Duodenal mucosa (tissue), 2 donors: ENCODE measurements around the gene TRMT2A.

Experiments
- H3K27ac ChIP-seq: one replicate; pipeline ENCODE4 v1.7.0; 2013; ENCODE audit warnings: low read depth, low read length
- H3K27me3 ChIP-seq, 2 donors: one replicate each; pipeline ENCODE4 v1.7.0; 2013; ENCODE audit warnings: low read length in 2 of 2, control low read depth in 1 of 2; ENCODE audit not compliant: insufficient read depth in 2 of 2, control insufficient read depth in 1 of 2
- H3K36me3 ChIP-seq, 2 donors: one replicate each; pipeline ENCODE4 v1.7.0; 2013; ENCODE audit warnings: low read length in 2 of 2, control low read depth in 1 of 2; ENCODE audit not compliant: insufficient read depth in 2 of 2, control insufficient read depth in 1 of 2
- H3K4me1 ChIP-seq, 2 donors: one replicate each; pipeline ENCODE4 v1.7.0; 2013; ENCODE audit warnings: low read length in 2 of 2, control low read depth in 1 of 2; ENCODE audit not compliant: insufficient read depth in 2 of 2, control insufficient read depth in 1 of 2
- H3K4me3 ChIP-seq, 2 donors: one replicate each; pipeline ENCODE4 v1.7.0; 2013; ENCODE audit warnings: low read length in 2 of 2, low read depth in 1 of 2
- H3K9ac ChIP-seq, 2 donors: one replicate each; pipeline ENCODE4 v1.7.0; 2013; ENCODE audit warnings: low read length in 2 of 2, low read depth in 1 of 2
- H3K9me3 ChIP-seq, 2 donors: one replicate each; pipeline ENCODE4 v1.7.0; 2013; ENCODE audit warnings: low read length in 2 of 2, control low read depth in 1 of 2; ENCODE audit not compliant: control insufficient read depth in 1 of 2

The TRMT2A gene

GRCh38 chr22:20157430-20158183 lies 40.6 kb upstream of the TRMT2A start:
- Histone ChIP-seq H3K27ac (no peak overlapping the region), H3K9ac (no peak overlapping the region), H3K27me3 (no peaks in the 10 kb centered on the region), H3K4me1 (no peaks in the 10 kb centered on the region), H3K36me3 (no peaks in the 10 kb centered on the region), H3K9me3 (no peaks in the 10 kb centered on the region), H3K4me3 (no peak overlapping the region)

DNA sequence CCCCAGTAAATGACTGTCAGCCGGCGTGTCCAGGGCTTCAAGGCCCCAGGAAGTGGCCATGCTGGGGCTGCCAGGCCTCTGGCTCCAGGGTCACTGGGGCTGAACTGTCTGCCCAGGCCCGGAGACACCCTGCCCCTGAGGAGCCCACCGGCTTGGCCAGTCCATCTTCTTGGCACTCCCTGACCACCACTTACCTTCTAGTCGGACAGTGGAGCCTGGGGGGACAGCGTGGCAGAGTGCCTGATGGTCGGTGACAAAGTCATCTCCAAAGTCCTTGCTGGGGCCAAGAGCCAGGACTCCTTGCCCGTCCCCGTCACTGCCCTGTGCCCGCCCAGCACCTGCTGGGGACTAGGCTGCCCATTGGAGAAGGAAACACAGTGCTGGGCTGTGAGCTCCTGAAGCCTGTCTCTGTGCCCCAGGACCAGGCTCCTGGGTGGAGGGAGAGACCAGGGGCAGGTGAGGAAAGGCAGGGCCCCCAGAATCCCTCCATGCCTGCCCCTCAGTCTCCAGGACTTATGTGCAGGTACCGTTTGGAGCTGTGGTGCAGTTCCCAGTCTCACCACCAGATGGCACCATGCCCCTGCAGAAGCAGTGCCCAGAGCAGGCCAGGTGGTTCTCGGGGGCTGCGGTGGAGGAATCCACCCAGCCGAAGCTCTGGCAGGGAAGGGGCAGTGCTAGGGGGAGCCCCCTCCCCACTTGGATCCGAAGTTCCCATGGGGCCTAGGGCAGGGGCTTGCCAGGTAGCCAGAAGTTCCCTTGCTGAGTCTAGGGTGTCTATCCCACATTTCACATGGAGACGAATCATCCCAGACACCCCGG lies 39.8 kb upstream of the TRMT2A start:
- Histone ChIP-seq H3K9me3 (no peaks in the 10 kb centered on the region), H3K36me3 (no peaks in the 10 kb centered on the region), H3K4me1 (no peaks in the 10 kb centered on the region), H3K4me3 (no peak overlapping the region), H3K9ac (no peak overlapping the region), H3K27me3 (no peaks in the 10 kb centered on the region), H3K27ac (no peak overlapping the region)

DNA sequence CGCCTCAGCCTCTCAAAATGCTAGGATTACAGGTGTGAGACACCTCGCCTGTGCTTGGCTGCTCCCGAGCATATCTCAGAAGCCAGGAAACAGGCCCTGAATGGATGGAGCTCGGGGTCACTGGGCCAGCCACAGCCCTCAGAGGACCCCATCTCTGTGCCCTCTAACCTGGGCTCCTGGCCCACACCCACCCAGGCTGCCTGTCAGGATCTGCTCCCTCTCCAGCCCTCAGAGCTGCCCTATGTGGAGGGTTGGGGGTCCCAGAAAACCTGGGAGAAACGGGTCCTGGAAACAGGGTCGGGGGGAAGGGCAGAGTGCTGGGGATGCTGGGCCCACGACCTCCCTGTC lies 39.0 kb upstream of the TRMT2A start:
- Histone ChIP-seq H3K27ac (no peak overlapping the region), H3K9me3 (no peaks in the 10 kb centered on the region), H3K9ac (no peak overlapping the region), H3K36me3 (no peaks in the 10 kb centered on the region), H3K27me3 (no peaks in the 10 kb centered on the region), H3K4me3 (no peak overlapping the region), H3K4me1 (no peaks in the 10 kb centered on the region)

DNA sequence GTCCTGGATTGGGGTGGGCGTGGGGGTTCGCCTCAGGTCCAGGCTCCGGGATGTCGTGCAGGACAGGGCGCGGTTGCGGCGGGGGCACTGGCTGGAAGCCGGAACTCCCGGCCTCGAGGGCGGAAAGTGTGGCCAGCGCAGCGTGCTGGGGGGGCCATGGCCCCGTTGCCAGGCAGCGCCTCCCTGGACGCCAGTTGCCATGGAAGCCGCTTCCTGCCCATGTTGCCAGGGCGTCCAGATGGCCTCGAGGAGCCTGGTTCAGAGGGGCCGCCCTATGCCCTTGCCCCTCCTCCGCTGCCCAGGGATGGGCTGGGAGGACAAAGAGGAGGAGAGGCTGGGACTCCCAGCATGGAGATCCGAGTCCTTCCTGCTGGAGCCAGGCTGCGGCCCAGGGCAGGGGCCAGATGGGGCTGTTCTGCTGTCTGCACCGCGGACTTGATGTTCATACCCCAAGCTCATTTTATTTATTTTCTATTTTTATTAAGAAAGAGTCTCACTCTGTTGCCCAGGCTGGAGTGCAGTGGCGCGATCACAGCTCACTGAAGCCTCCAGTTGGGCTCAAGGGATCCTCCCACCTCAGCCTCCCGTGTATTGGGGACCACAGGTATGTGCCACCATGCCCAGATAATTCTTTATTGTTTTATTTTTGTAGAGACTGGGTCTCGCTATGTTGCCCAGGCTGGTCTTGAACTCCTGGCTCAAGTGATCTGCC lies 38.5 kb upstream of the TRMT2A start:
- Histone ChIP-seq H3K4me1 (no peaks in the 10 kb centered on the region), H3K27ac (no peak overlapping the region), H3K9ac (no peak overlapping the region), H3K27me3 (no peaks in the 10 kb centered on the region), H3K4me3 (no peak overlapping the region), H3K9me3 (no peaks in the 10 kb centered on the region), H3K36me3 (no peaks in the 10 kb centered on the region)

DNA sequence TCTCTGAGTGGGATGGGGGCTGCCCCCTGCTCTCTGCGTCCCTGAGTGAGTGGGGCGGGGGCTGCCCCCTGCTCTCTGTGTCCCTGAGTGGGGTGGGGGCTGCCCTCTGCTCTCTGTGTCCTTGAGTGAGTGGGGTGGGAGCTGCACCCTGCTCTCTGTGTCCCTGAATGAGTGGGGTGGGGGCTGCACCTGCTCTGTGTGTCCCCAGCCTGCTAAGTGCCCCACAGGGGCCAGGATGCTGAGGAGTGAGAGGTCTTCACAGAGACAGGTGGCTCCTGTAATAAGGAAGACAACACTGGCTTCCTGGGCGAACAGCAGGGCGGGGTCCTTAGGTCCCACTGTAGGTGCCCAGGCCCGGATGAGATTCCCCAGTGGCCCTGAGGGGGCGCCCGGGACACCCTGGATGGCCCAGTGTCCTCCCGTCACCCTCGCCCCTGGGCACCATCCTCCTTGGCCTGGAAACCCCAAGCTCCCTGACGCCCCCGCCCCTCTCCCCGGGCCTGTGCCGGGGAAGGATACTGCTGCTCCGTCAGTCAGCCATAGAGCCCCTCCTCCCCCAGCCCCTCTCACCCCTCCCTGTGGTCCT lies 37.7 kb upstream of the TRMT2A start:
- no peaks in the 10 kb centered on the region for H3K36me3 ChIP-seq
- H3K9ac ChIP-seq = no peak overlapping the region
- no peak overlapping the region for H3K27ac ChIP-seq
- no peak overlapping the region for H3K4me3 ChIP-seq
- no peaks in the 10 kb centered on the region for H3K4me1 ChIP-seq
- H3K27me3 ChIP-seq = no peaks in the 10 kb centered on the region
- no peaks in the 10 kb centered on the region for H3K9me3 ChIP-seq

DNA sequence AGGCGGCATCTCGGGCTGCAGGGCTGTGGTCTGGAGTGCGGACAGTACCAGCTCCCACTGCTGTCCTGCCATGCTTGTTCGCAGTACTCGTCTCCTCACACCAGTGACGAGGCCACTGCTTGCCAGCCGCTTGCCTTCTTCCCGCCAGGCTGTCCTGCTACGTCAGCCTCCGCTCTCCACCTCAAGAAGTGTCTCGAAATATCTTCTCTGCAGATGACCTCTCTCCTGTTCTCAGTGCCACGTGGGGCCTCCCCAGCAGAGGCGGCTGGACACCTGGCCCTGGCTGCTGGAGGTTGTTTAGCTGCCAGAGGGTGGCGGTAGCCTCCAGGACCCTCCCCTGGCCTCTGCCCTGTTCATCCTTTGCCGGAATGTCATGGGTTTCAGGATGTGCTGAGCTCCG lies 36.9 kb upstream of the TRMT2A start:
- Histone ChIP-seq H3K27me3 (no peaks in the 10 kb centered on the region), H3K4me3 (no peak overlapping the region), H3K9me3 (no peaks in the 10 kb centered on the region), H3K27ac (no peak overlapping the region), H3K9ac (no peak overlapping the region), H3K36me3 (no peaks in the 10 kb centered on the region), H3K4me1 (no peaks in the 10 kb centered on the region)

- no peaks in the 10 kb centered on the region for H3K9me3 ChIP-seq
- no peak overlapping the region for H3K27ac ChIP-seq
- H3K36me3 ChIP-seq = no peaks in the 10 kb centered on the region
- no peaks in the 10 kb centered on the region for H3K4me1 ChIP-seq
- H3K27me3 ChIP-seq = no peaks in the 10 kb centered on the region
- H3K9ac ChIP-seq = no peak overlapping the region
- H3K4me3 ChIP-seq = no peak overlapping the region
Measured at GRCh38 chr22:20152464-20152890, 35.5 kb upstream of the TRMT2A start.

DNA sequence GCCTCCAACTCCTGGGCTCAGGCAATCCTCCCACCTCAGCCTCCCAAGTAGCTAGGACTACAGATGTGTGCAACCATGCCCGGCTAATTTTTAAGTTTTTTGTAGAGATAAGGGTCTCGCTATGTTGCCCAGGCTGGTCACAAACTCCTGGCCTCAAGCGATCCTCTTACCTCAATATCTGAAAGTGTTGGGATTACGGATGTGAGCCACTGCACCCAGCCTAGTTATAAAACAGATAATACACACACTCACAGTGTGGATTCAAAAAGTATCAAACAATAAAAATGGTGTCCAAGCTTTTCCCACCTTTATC lies 34.2 kb upstream of the TRMT2A start:
- no peaks in the 10 kb centered on the region for H3K27me3 ChIP-seq
- H3K4me1 ChIP-seq = peaks cover 0 to 3% of the 10 kb centered on the region in 2 donors
- no peak overlapping the region for H3K4me3 ChIP-seq
- no peaks in the 10 kb centered on the region for H3K36me3 ChIP-seq
- no peaks in the 10 kb centered on the region for H3K9me3 ChIP-seq
- H3K27ac ChIP-seq = no peak overlapping the region
- no peak overlapping the region for H3K9ac ChIP-seq

GRCh38 chr22:20150381-20151275 lies 33.6 kb upstream of the TRMT2A start, which contains the start of gene CCDC188:
Gene CCDC188, minus strand, starts transcription at chr22:20151055. Its CDS starts 69 bp downstream, at chr22:20150986.
- Histone ChIP-seq H3K9ac (no peak within 1 kb of the TSS), H3K36me3 (no peaks in the 10 kb centered on the region), H3K27me3 (no peaks in the 10 kb centered on the region), H3K4me3 (no peak within 1 kb of the TSS), H3K4me1 (peaks cover 0 to 3% of the 10 kb centered on the region in 2 donors), H3K9me3 (no peaks in the 10 kb centered on the region), H3K27ac (no peak within 1 kb of the TSS)
